HG03097 (cell line): ENCODE results near the gene KRTCAP2.
"Not testable (repeated sequence)": the region's sequence is repeated elsewhere in the genome, so short reads cannot be mapped to it uniquely, and the experiment has no call there.

Source experiments
- ATAC-seq: cut with Tn5 transposase; IDR thresholded peaks from one replicate; pipeline ENCODE4 v1.9.1; 2021; ENCODE audit not compliant: unreplicated experiment, low FRiP score

Gene KRTCAP2

DNA sequence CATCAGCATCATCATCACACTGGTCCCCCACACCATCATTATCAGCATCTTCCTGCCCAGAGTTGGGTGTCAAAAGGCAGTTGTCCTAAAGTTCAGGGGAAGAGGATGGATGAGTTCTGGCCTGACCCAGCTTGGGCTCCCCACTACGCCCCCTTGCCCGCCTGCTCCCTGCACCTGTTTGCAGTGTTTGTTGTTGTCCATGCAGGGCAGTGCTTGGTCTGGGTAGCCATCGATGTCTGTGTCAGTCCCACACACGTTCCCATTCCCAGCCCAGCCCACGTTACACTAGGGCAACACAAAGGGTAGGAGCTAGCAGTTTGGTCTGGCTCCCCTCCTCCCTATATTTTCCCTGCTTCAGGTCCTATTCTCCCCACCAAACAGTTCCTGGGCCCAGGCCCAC, 27.8 kb upstream of the KRTCAP2 start:
- ATAC-seq, result no peak

- ATAC-seq, result no peak
These were observed 26.7 kb upstream of the KRTCAP2 start for GRCh38 chr1:155199792-155200191.

DNA sequence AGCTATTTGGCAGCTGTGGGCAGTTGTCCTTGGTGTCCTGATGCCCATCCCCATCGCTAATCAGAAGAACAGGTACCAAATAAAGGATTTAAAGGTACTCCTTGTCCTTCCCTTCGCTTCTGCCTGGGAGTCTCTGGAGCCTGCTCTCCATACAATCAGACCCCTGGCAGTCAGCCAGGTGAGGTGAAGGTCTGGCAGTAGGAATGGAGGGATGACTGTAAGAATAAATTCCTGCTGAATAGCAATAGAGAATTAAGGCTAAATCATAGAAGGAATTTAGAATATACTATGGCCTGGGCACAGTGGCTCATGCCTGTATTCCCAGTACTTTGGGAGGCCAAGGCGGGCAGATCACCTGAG, 25.4 kb upstream of the KRTCAP2 start:
- ATAC-seq, result no peak

DNA sequence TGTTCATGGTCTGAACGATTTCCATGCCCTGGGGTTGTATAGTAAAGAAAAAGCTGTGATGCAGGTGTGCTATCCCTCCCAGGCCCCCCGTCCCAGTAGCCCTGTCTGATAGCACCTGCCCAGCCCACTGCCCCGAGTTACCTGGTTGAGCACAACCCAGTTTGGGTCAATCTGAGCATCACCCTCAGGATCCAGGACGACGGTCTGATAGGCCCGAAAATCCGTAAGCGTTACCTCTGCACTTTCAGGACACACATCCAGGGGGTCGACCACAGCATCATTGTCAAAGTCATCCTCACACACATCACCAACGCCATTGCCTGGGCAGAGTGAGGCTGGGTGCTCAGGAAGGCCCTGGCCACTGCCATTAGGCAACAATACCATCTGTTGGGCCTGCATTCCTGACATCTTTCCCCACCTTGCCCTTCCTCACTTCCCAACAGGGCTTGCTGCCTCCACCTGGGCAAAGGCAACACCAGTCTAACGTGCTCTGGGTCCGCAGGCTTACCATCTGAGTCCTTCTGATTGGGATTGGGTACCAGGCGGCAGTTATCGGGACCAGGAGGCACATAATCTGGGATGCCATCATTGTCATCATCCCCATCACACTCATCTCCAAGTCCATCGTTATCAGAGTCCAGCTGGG, 24.9 kb upstream of the KRTCAP2 start:
- ATAC-seq, result no peak

GRCh38 chr1:155196893-155197638, 24.0 kb upstream of the KRTCAP2 start:
- ATAC-seq, result no peak

- ATAC-seq, result no peak
These were observed 23.2 kb upstream of the KRTCAP2 start for GRCh38 chr1:155196103-155196892.

DNA sequence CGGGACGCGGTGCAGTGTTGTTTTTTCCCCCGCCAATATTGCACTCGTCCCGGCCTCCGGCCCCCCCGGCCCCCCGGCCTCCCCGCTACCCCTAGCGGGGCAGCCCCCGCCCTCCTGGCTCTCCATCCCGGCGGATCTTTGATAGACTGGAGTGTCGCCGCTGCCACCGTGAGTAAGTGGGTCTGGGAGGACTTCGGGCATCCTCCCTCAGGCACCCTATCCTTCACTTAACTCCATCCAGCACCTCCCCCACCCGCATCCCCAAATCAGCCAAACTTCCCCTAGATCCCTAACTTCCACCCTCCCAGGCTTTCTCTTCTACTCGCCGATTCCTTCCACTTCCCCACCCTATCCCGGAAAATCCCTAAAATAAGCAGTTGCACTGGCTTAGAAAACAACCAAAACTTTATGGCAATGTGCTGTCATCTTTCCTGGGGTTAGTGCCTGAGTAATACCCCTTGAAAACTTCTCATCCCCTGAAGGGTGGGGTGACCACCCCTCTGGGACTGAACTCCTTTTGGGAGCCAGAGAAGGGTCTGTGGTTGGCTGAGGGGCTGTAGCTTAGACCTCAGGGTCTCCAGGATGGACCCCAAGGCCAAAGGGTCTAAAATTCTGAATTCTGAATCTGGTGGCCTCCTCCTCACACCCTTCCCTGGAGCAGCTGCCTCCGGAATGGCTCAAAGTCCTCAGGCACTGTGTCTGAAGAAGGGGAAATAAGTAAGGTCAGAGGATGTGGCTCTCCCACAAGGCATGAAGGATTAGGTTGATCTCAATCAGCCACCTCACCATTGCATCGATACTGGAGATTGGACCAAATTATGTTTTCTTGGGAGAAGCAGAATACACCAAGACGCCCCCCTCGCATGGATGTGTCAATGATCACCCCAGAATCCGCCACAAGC, 22.3 kb upstream of the KRTCAP2 start:
- no peak for ATAC-seq

- ATAC-seq, result not testable (repeated sequence)
These were observed 20.8 kb upstream of the KRTCAP2 start for GRCh38 chr1:155193991-155194240.

GRCh38 chr1:155193275-155193990, 20.3 kb upstream of the KRTCAP2 start:
- peak; percentile 48 for ATAC-seq

DNA sequence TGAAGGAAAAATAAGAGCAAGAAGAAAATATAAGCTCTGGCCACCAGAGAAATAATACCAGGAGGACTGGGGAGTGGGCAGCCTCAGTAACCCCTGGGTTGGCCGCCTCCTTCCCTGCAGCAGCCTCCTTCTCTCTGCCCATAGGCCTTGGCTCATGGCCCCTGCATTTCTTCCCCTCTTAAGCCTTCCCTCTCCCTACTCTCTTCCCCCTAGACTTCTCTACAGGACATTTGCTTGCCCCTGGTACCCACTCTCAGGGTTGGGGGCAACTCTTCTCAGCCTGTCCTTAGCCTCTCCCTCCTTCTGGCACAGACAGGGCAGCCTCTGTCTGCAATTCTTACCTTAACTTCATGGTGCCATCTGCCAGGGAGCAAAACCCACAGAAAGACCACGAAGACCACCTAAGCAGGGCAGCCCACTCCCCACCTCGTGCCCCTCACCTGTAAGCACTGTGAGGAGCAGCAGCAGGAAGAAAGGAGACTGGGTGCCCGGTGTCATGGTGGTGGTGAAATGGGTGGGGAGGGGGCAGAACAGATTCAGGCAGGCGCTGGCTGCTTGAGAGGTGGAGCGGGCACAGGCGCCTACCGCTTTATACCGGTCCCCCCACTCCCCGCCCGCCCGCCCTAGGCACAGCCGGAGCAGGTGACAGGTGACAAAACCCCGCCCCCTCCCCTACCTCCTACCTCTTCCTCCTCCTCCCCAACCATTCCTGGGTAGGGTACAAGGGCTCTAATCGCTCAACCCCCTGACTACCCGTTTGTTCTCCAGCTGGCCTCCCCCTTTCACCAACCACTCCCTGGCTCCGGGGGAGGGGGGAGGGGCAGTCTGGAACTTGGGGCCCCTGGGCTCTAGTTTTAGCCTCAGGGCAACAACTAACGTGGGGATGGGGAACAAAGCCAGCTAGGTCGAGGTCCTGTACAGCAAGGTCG, 19.5 kb upstream of the KRTCAP2 start:
- no peak for ATAC-seq

GRCh38 chr1:155191904-155192303, 18.8 kb upstream of the KRTCAP2 start:
- no peak for ATAC-seq

DNA sequence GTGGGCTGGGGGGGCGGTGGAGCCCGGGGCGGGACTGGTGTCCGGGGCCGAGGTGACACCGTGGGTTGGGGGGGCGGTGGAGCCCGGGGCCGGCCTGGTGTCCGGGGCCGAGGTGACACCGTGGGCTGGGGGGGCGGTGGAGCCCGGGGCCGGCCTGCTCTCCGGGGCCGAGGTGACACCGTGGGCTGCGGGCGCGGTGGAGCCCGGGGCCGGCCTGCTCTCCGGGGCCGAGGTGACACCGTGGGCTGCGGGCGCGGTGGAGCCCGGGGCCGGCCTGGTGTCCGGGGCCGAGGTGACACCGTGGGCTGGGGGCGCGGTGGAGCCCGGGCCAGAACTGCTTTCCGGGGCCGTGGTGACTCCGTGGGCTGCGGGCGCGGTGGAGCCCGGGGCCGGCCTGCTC, 16.8 kb upstream of the KRTCAP2 start:
- not testable (repeated sequence) for ATAC-seq

DNA sequence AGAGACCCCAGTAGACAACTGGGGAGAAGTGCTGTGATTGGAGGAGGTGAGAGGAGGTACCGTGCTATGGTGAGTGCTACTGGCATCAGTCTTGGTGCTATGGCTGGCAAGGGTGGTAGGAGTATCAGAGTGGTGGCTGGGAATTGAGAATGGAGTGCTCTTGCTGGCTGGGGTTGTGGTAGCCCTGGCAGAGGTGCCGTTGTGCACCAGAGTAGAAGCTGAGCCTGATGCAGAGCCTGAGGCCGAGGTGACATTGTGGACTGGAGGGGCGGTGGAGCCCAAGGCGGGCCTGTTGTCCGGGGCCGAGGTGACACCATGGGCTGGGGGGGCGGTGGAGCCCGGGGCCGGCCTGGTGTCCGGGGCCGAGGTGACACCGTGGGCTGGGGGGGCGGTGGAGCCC, 15.2 kb upstream of the KRTCAP2 start:
- no peak for ATAC-seq

- no peak for ATAC-seq
These were observed 14.4 kb upstream of the KRTCAP2 start for GRCh38 chr1:155187456-155187891.

DNA sequence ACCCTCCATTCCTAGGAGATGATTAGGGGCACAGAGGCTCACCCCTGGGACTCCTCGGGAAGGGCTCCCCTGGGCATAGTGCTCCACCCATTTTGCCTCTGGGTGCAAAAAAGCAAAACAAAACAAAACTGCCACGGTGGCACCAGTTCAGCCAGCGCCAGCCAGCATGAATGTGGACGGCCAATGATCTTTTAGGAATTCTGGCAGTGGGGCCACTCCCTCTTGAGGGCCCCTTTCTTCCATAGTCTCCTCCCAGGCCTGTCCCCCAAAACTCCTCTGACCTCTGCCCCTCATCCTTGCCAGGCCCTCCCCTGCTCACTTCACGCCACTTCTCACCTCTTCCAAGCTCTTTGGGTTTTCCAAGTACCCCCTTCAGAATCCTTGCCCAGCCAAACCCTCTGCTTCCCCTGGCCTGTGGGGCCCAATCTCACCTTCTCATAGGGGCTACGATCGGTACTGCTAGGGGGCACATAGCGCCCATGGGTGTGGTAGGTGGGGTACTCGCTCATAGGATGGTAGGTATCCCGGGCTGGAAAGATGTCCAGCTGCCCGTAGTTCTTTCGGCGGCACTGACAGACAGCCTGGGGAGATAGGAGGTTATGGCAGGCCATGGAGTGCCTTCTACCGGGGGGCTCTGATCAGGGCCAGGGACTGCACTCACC, 13.8 kb upstream of the KRTCAP2 start:
- no peak for ATAC-seq

- ATAC-seq, result no peak
These were observed 13.1 kb upstream of the KRTCAP2 start for GRCh38 chr1:155186067-155186793.

DNA sequence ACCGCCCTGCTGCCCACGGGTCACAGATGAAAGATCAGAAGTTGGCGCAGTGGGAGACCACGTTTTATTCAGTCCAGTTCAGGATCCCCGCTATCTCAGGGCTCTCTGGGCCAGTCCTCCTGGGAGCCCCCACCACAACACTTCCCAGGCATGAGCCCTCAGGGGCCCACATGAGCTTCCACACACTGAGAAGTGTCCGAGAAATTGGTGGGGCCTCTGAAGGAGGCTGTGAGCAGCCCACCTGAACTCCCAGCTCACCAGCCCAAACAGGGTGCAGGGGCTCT, 12.6 kb upstream of the KRTCAP2 start:
- ATAC-seq, result no peak
